HepG2 (cell line): ENCODE results near the gene ZBTB47. TPM values are rescaled to one million over a fixed set of nuclear protein-coding genes. Genes with fewer than 3 reads are reported as not detected.

ENCODE experiments used
- ATAC-seq: fragments of 200-7000 bp; cut with Tn5 transposase; 3 replicates; pipeline ENCODE4 v1.9.1; 2020; ENCODE audit warnings: mild to moderate bottlenecking, moderate library complexity
- BruUV-seq: library from RNA; stranded (reverse); fragments of 400-500 nt; replicated peaks from 2 replicates; lab custom pipeline; 2021; lab: Mats Ljungman, UMichigan
- CTCF ChIA-PET: fragments of 300-600 bp; formaldehyde crosslinking; extraction: SDS; loops from one replicate; lab custom pipeline; 2021; ENCODE audit warnings: low total read pairs, inconsistent platforms, low intra/inter-chr PET ratio; lab: Yijun Ruan, JAX
- POLR2A ChIA-PET: fragments of 350-600 bp; sonication (Branson Sonifier 250); formaldehyde crosslinking; loops from one replicate; lab custom pipeline; 2020; ENCODE audit warnings: antibody characterized with exemption, inconsistent platforms; lab: Yijun Ruan, JAX
- DNase-seq: peaks from one replicate; pipeline ENCODE4 v3.0.0-alpha.2; 2015; ENCODE audit warnings: low spot score
- FAIRE-seq: peaks from 3 replicates; lab custom pipeline; 2011; peaks lifted over from hg19 to GRCh38; lab: Jason Lieb, UNC
- H2AFZ ChIP-seq: one replicate; pipeline ENCODE4 v1.6.1; 2011; ENCODE audit warnings: low read length, inconsistent platforms
- H3K27ac ChIP-seq: fragments of 300-600 bp; 3 replicates; pipeline ENCODE4 v1.8.0; 2011; ENCODE audit warnings: mixed run types, mild to moderate bottlenecking, mixed read lengths, low read length, inconsistent platforms; ENCODE audit not compliant: insufficient read depth; ENCODE audit errors: extremely low read length
- H3K27me3 ChIP-seq, 2 experiments: fragments of 200-600 bp in 1 of 2; 2 replicates in 1 of 2; 3 replicates in 1 of 2; pipeline versions ENCODE4 v1.6.0 to v1.8.0; 2011; ENCODE audit warnings: low read length in 2 of 2, mild to moderate bottlenecking in 2 of 2, moderate library complexity in 2 of 2, inconsistent platforms in 1 of 2; ENCODE audit not compliant: insufficient read depth in 2 of 2, control insufficient read depth in 1 of 2
- H3K36me3 ChIP-seq, 2 experiments: fragments of 200-600 bp in 1 of 2; replicated peaks in 1 of 2; 2 replicates in 1 of 2; 3 replicates in 1 of 2; pipeline versions ENCODE4 v1.5.1 to v1.8.0; 2011; ENCODE audit warnings: low read length in 2 of 2, inconsistent platforms in 1 of 2; ENCODE audit not compliant: insufficient read depth in 2 of 2, control insufficient read depth in 1 of 2
- H3K4me1 ChIP-seq: 2 replicates; pipeline ENCODE4 v1.5.1; 2012; ENCODE audit warnings: low read length, inconsistent platforms; ENCODE audit not compliant: insufficient read depth
- H3K4me2 ChIP-seq: 2 replicates; pipeline ENCODE4 v1.6.0; 2011; ENCODE audit warnings: low read depth, low read length, inconsistent platforms
- H3K4me3 ChIP-seq, 3 experiments: fragments of 200-600 bp in 1 of 3; sonication (generic), shearing (Covaris generic) in 1 of 3; replicated peaks in 1 of 3; 2 replicates each; pipeline ENCODE4 v1.5.1; 2011 to 2016; ENCODE audit warnings: low read length in 3 of 3, inconsistent platforms in 2 of 3, low read depth in 2 of 3, mild to moderate bottlenecking in 2 of 3, control low read depth in 1 of 3, mixed read lengths in 1 of 3; ENCODE audit not compliant: insufficient read depth in 1 of 3
- H3K79me2 ChIP-seq: one replicate; pipeline ENCODE4 v1.6.1; 2011; ENCODE audit warnings: low read length, inconsistent platforms; ENCODE audit not compliant: insufficient read depth
- H3K9ac ChIP-seq: 2 replicates; pipeline ENCODE4 v1.6.0; 2011; ENCODE audit warnings: mild to moderate bottlenecking, low read depth, low read length, inconsistent platforms; ENCODE audit not compliant: insufficient read depth
- H3K9me3 ChIP-seq: 2 replicates; pipeline ENCODE4 v1.5.1; 2012; ENCODE audit warnings: mild to moderate bottlenecking, low read length
- H4K20me1 ChIP-seq: 2 replicates; pipeline ENCODE4 v1.6.0; 2011; ENCODE audit warnings: inconsistent platforms, mild to moderate bottlenecking, low read length, moderate library complexity; ENCODE audit not compliant: insufficient read depth
- CREB1 ChIP-seq, 2 experiments: fragments of 450-650 bp in 1 of 2; IDR thresholded peaks; 2 replicates each; pipeline ENCODE4 v1.6.1; 2016 to 2017; ENCODE audit warnings: control low read depth in 1 of 2, mild to moderate bottlenecking in 1 of 2, missing compliant biosample characterization in 1 of 2, missing genetic modification characterization in 1 of 2
- EEA1 ChIP-seq: sonication (generic); formaldehyde crosslinking; IDR thresholded peaks from 2 replicates; pipeline ENCODE4 v1.5.1; 2020; ENCODE audit warnings: mild to moderate bottlenecking, missing genetic modification reagents, borderline replicate concordance
- HMG20B ChIP-seq: conservative IDR thresholded peaks from 2 replicates; pipeline ENCODE4 v1.6.1; 2016; ENCODE audit warnings: missing genetic modification reagents, missing compliant biosample characterization
- IRX3 ChIP-seq: sonication (generic); formaldehyde crosslinking; IDR thresholded peaks from 2 replicates; pipeline ENCODE4 v1.8.1; 2023; ENCODE audit warnings: mild to moderate bottlenecking, low read depth, missing genetic modification reagents, borderline replicate concordance
- JDP2 ChIP-seq: sonication (generic); formaldehyde crosslinking; IDR thresholded peaks from 2 replicates; pipeline ENCODE4 v1.8.1; 2022; ENCODE audit warnings: missing genetic modification reagents, borderline replicate concordance
- JUN ChIP-seq: sonication (generic); formaldehyde crosslinking; IDR thresholded peaks from 2 replicates; pipeline ENCODE4 v1.4.0; 2020; ENCODE audit warnings: mild to moderate bottlenecking, missing genetic modification reagents
- MAFF ChIP-seq: IDR thresholded peaks from 2 replicates; pipeline ENCODE4 v1.6.1; 2011; ENCODE audit warnings: low read depth, low read length, improper control_type of control experiment
- MAFK ChIP-seq, 2 experiments: IDR thresholded peaks in 1 of 2; conservative IDR thresholded peaks in 1 of 2; 2 replicates each; pipeline ENCODE4 v1.6.1; 2011; ENCODE audit warnings: improper control_type of control experiment in 2 of 2, low read length in 2 of 2
- NFE2L2 ChIP-seq: fragments of 150-350 bp; IDR thresholded peaks from 2 replicates; pipeline ENCODE4 v1.6.1; 2014; ENCODE audit warnings: low read length
- ZFYVE20 ChIP-seq: sonication (generic); formaldehyde crosslinking; IDR thresholded peaks from 2 replicates; pipeline ENCODE4 v1.8.0; 2023; ENCODE audit warnings: low read depth, mild to moderate bottlenecking, moderate library complexity, missing genetic modification reagents, borderline replicate concordance
- ZMYM3 ChIP-seq: sonication (generic); formaldehyde crosslinking; IDR thresholded peaks from 2 replicates; pipeline ENCODE4 v1.5.1; 2020; ENCODE audit warnings: mild to moderate bottlenecking, missing genetic modification reagents
- ZNF225 ChIP-seq: sonication (generic); formaldehyde crosslinking; IDR thresholded peaks from 2 replicates; pipeline ENCODE4 v1.4.0; 2020; ENCODE audit warnings: mild to moderate bottlenecking, missing genetic modification reagents
- ZNF24 ChIP-seq: fragments of 450-650 bp; IDR thresholded peaks from 2 replicates; pipeline ENCODE4 v1.6.1; 2017; ENCODE audit warnings: antibody characterized with exemption, mild to moderate bottlenecking
- ZNF75D ChIP-seq: sonication (generic); formaldehyde crosslinking; IDR thresholded peaks from 2 replicates; pipeline ENCODE4 v1.8.1; 2023; ENCODE audit warnings: missing genetic modification reagents, mild to moderate bottlenecking, borderline replicate concordance
- ZNF839 ChIP-seq: sonication (generic); formaldehyde crosslinking; IDR thresholded peaks from 2 replicates; pipeline ENCODE4 v1.4.0; 2020; ENCODE audit warnings: missing genetic modification reagents, mild to moderate bottlenecking, borderline replicate concordance
- WGBS: methylation state at CpG from one replicate; pipeline ENCODE4 v1.1.6; 2017; ENCODE audit warnings: low lambda C conversion rate; 5-methylcytosine and 5-hydroxymethylcytosine counted together
- in situ Hi-C: cut with HindIII; loops from 2 replicates; pipeline ENCODE4 v1.10.0; 2017; ENCODE audit warnings: low pct_unique_long_range_greater_than_20kb; ENCODE audit not compliant: extremely low pct_ligation_motif_present
- intact Hi-C: fragments of 100-400 bp; cut with micrococcal nuclease; formaldehyde crosslinking; loops from one replicate; pipeline ENCODE4 v1.10.0; 2022; ENCODE audit not compliant: unreplicated experiment
- polyA plus RNA-seq, 8 experiments: library from polyadenylated mRNA; depleted of rRNA in 3 of 8; stranded (reverse) in 7 of 8; unstranded in 1 of 8; fragments of >200 nt; fragmentation: Illumina TruSeq in 4 of 8; extraction: Trizol in 4 of 8; gene quantifications; 2 replicates each; pipeline versions ENCODE4 v1.2.1 to v1.2.3, GENCODE V29; 2011 to 2016; ENCODE audit warnings: low read depth in 4 of 8, missing spikeins in 1 of 8, mixed read lengths in 1 of 8; ENCODE audit not compliant: insufficient read depth in 1 of 8
- total RNA-seq, 5 experiments: library from RNA; depleted of rRNA; stranded (reverse); fragments of >200 nt; fragmentation: Illumina TruSeq; extraction: Trizol; gene quantifications; 2 replicates each; pipeline ENCODE4 v1.2.3, GENCODE V29; 2016; ENCODE audit warnings: low read depth in 1 of 5
- TF ChIP-seq, protein P1 (sequence below): IDR thresholded peaks from 2 replicates; pipeline ENCODE4 v1.6.1; 2012; ENCODE audit warnings: inconsistent platforms
- TF ChIP-seq, protein P2 (sequence below), 2 experiments: IDR thresholded peaks; 2 replicates each; pipeline ENCODE4 v1.6.1; 2011 to 2012; ENCODE audit warnings: low read length in 2 of 2, borderline replicate concordance in 1 of 2, low read depth in 1 of 2, mild to moderate bottlenecking in 1 of 2, moderate library complexity in 1 of 2

ZBTB47 gene
- total and polyA plus RNA-seq, 2 of the 13 experiments (the other 11 are each of a cell fraction or from before 2014, with no cell fraction given): 1.5 to 3.1 TPM

DNA sequence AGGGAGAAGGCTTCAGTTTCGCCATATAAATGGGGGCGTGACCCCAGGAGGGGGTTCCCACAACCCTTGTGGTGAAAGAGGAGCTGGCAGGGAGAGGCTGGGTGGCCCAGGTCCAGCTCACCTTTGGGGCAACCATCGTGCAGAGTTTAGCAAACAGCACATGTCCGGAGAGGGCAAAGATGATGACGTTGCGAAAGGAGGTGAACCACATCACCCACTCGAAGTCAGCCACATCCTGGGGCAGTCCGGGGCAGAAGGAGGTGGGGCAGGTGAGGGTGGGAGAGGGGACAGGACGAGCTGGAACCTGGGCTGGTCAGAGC, 45.4 kb downstream of the ZBTB47 start:
- BruUV-seq: no TSS peak
- intact Hi-C loops (no loop called here), in situ Hi-C loops (no loop called here)
- FAIRE-seq (no peak), DNase-seq (no peak), ATAC-seq (no peak)
- 5% methylated on average over 7 of the region's 9 CpGs for WGBS
- no peaks in the 10 kb centered on the region for H4K20me1 ChIP-seq
- H3K79me2 ChIP-seq: no peaks in the 10 kb centered on the region
- TF ChIP-seq MAFK (conservative IDR thresholded peaks at IDR 0.05 in 1 of 2, IDR thresholded peaks at IDR 0.05 in 1 of 2; ENCODE audit: low read length in 2 of 2) (peak; percentile 77), NFE2L2 (no peak), MAFF (peak; percentile 77), ZNF839 (CRISPR knock-in tag) (no peak), CREB1 (IDR thresholded peaks at IDR 0.05) (0 out of 2 replicates have a peak, but pooled peaks have one; percentile 9), CREB1 (CRISPR knock-in tag; IDR thresholded peaks at IDR 0.05) (no peak)
- TF ChIP-seq, protein P1, sequence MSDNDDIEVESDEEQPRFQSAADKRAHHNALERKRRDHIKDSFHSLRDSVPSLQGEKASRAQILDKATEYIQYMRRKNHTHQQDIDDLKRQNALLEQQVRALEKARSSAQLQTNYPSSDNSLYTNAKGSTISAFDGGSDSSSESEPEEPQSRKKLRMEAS: 0 out of 2 replicates have a peak, but pooled peaks have one; percentile 19
- POLR2A ChIA-PET: no interaction called here
- no peaks in the 10 kb centered on the region for H3K4me1 ChIP-seq
- H3K4me2 ChIP-seq: no peak overlapping the region
- H3K4me3 ChIP-seq: no peak overlapping the region
- no peak overlapping the region for H3K27ac ChIP-seq
- H2AFZ ChIP-seq: no peak overlapping the region
- H3K36me3 ChIP-seq: no peaks in the 10 kb centered on the region
- CTCF ChIA-PET: no interaction called here
- H3K9me3 ChIP-seq: no peaks in the 10 kb centered on the region
- H3K27me3 ChIP-seq: peaks cover 7 to 12% of the 10 kb centered on the region in 2 experiments; a peak in 3 of 5 replicates
- no peak overlapping the region for H3K9ac ChIP-seq

DNA sequence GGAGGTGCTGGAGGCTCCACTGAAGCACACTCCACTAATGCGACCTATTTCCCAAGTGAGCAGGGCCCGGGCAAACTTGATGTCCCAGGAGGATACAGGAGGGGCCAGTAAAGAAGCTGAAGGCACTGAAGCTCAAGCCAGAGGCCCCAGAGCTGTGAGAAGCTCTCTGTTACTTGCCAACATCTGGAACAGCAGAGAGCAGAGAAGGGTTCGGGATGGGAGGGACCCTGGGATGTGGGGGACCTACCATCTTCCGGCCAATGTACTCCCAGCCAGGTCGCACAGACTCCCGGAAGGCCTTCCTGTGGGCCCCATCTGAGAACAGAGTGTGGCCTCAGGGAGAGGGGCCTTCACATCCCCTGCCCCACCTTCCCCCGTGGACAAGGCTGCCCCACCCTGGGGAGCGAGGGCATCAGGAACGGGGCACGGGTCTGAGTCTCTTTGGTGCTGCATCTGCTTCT, 46.0 kb downstream of the ZBTB47 start:
- Histone ChIP-seq H3K79me2 (no peaks in the 10 kb centered on the region), H3K4me3 (no peak overlapping the region), H3K27me3 (peaks cover 7 to 12% of the 10 kb centered on the region in 2 experiments; a peak in 3 of 5 replicates), H4K20me1 (no peaks in the 10 kb centered on the region), H3K9me3 (no peaks in the 10 kb centered on the region), H3K4me1 (no peaks in the 10 kb centered on the region), H3K9ac (no peak overlapping the region), H2AFZ (no peak overlapping the region), H3K27ac (no peak overlapping the region), H3K4me2 (no peak overlapping the region), H3K36me3 (no peaks in the 10 kb centered on the region)
- DNase-seq (no peak), ATAC-seq (no peak), FAIRE-seq (no peak)
- POLR2A ChIA-PET: no interaction called here
- CTCF ChIA-PET: no interaction called here
- 83% methylated on average over 1 of the region's 10 CpGs for WGBS
- BruUV-seq: no TSS peak
- in situ Hi-C loops: no loop called here
- intact Hi-C loops: no loop called here
- TF ChIP-seq ZNF24 (no peak), ZNF225 (CRISPR knock-in tag) (no peak), EEA1 (no peak), JDP2 (no peak), IRX3 (no peak), ZMYM3 (CRISPR knock-in tag) (no peak), ZFYVE20 (CRISPR knock-in tag) (no peak), HMG20B (CRISPR knock-in tag) (no peak), JUN (CRISPR knock-in tag) (no peak), ZNF75D (CRISPR knock-in tag) (no peak)
- TF ChIP-seq, protein P2, sequence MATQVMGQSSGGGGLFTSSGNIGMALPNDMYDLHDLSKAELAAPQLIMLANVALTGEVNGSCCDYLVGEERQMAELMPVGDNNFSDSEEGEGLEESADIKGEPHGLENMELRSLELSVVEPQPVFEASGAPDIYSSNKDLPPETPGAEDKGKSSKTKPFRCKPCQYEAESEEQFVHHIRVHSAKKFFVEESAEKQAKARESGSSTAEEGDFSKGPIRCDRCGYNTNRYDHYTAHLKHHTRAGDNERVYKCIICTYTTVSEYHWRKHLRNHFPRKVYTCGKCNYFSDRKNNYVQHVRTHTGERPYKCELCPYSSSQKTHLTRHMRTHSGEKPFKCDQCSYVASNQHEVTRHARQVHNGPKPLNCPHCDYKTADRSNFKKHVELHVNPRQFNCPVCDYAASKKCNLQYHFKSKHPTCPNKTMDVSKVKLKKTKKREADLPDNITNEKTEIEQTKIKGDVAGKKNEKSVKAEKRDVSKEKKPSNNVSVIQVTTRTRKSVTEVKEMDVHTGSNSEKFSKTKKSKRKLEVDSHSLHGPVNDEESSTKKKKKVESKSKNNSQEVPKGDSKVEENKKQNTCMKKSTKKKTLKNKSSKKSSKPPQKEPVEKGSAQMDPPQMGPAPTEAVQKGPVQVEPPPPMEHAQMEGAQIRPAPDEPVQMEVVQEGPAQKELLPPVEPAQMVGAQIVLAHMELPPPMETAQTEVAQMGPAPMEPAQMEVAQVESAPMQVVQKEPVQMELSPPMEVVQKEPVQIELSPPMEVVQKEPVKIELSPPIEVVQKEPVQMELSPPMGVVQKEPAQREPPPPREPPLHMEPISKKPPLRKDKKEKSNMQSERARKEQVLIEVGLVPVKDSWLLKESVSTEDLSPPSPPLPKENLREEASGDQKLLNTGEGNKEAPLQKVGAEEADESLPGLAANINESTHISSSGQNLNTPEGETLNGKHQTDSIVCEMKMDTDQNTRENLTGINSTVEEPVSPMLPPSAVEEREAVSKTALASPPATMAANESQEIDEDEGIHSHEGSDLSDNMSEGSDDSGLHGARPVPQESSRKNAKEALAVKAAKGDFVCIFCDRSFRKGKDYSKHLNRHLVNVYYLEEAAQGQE (IDR thresholded peaks at IDR 0.05; ENCODE audit: borderline replicate concordance in 1 of 2, low read depth in 1 of 2, low read length in 2 of 2): no peak
